ENCODE data around the gene KRTAP20-1. TPM values are rescaled to one million over a fixed set of nuclear protein-coding genes. Genes with fewer than 3 reads are reported as not detected.

The KRTAP20-1 gene
- total RNA-seq: not detected in 2 replicates

DNA sequence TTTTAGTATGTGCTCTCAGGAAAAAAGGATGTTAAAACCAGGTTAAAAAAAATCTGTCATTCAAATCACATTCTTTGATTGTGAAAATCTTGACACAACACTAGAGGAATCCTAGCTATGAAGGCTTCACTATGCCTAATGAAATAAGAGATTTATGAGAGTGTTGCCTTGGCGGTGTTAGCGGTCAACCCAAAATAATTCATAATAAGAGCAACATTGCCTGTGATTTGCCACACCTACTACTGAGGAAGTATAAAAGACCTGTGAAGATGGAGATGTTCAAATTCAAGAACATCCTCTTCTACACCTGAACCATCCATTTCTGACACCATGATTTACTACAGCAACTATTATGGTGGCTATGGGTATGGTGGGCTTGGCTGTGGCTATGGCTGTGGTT, at the start of gene KRTAP20-1:
Gene KRTAP20-1, plus strand, starts transcription at position 301 of the 400 bp plus-strand sequence. Its CDS starts 30 bp downstream, at position 331.

GRCh38 chr21:30590297-30590696, 25.9 kb upstream of the KRTAP20-1 start, which contains the start of gene KRTAP22-2:
Gene KRTAP22-2, minus strand, starts transcription at chr21:30590397.

GRCh38 chr21:30592140-30592539, 24.1 kb upstream of the KRTAP20-1 start, which contains the start of gene KRTAP6-3:
Gene KRTAP6-3, plus strand, starts transcription at chr21:30592440. Its CDS starts 6 bp downstream, at chr21:30592446.

DNA sequence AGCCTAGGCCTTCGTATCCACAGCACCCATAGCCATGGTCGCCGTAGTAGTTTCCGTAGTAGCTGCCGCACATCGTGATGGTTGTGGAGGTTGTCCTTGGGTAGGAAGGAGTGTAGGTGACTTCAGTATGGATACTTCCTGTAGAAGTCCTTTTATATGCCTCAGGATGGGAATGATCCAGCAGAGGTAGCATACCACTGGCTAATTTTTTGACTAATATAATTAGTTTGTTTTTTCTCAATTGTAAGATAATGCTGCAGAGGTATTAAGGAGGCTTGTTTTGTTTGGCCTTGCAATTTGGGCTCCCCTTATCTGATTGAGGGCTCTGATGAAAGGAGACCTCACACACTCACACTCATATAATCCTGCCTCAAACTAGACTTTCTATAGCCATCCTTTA, 17.4 kb upstream of the KRTAP20-1 start, which contains the start of gene KRTAP6-2:
Gene KRTAP6-2, minus strand, starts transcription at position 101 of the 400 bp plus-strand sequence. Its CDS starts 28 bp downstream, at position 73.

GRCh38 chr21:30600787-30601186, 15.4 kb upstream of the KRTAP20-1 start, which contains the start of gene KRTAP22-1:
Gene KRTAP22-1, plus strand, starts transcription at chr21:30601087.

DNA sequence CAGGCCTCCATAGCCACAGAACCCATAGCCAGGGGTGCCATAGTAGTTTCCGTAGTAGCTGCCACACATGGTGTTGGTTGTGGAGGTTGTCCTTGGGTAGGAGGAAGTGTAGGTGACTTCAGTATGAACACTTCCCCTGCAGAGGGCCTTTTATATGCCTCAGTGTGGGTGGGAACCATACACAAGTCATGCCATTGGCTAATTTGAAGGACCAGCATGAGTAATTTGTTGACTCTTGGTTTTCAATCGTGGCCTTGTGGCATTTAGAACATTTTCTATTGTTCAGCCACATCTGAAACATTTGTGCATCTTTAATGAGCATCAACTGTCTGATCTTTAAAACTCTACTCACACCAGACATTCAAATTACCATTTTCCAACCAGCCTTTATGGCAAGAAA, 2.4 kb upstream of the KRTAP20-1 start, which contains the start of gene KRTAP6-1:
Gene KRTAP6-1, minus strand, starts transcription at position 95 of the 400 bp plus-strand sequence. Its CDS starts 26 bp downstream, at position 69.

DNA sequence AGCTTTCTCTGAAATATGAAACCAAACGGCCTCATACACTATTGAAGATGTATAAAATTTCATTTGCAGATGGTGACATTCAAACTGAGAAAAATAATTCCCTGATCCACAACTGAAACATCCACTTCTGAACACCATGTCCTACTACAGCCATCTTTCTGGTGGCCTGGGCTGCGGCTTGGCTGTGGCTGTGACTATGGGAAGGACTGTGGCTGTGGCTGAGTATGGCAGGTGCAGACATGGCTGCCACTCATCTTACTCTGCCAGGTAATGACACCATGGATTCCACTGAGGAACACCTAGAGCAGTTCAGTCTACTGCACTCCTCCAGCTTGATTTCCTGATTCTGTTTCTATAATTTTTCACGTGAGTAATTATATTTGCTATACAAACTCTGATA, 4.3 kb downstream of the KRTAP20-1 start, which contains the start of gene KRTAP20-4:
Gene KRTAP20-4, plus strand, starts transcription at position 106 of the 400 bp plus-strand sequence.

DNA sequence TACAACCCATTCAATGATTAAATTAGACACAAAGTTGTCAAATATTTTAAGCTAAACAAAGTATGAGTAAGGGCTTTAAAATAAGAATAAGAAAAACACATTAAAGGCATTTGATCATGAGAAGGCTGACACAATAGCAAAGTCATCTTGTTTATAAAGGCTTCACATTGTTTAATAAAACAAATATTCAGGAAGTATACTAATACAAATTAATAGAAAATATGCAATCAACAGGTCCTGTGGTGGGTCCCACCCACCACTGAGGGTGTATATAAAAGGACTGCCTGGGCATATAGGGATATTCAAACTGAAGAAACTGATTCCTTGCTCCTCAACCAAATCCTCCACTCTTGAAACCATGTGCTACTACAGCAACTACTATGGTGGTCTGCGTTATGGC, 18.7 kb downstream of the KRTAP20-1 start, which contains the start of gene KRTAP20-2:
Gene KRTAP20-2, plus strand, starts transcription at position 301 of the 400 bp plus-strand sequence. Its CDS starts 58 bp downstream, at position 359.

DNA sequence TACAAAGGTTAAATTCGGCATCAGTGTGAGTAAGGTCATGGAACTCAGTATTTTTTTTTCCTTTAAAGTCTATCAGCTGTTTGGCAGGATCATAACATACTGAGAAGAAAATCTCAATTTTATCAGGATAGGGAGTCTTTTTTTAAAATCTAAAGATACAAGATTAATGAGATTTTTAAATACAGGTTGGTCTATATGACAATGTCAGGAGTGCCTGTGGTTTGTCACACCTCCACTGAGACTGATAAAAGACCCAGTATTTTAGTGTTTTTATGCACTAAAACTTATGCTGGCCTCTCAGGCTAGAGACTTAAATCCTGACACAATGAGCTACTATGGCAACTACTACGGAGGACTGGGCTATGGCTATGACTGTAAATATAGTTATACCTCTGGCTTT, 26.3 kb downstream of the KRTAP20-1 start, which contains the start of gene KRTAP20-3:
Gene KRTAP20-3, plus strand, starts transcription at position 301 of the 400 bp plus-strand sequence.

Small RNAs within 50 kb of the gene (small RNA-seq; reads per million reads assigned to genes)
- gene KRTAP20-1 (not detected), gene KRTAP20-3 (not detected), gene KRTAP20-4 (not detected), gene KRTAP22-1 (not detected), gene KRTAP22-2 (not detected)

Other genes with a start within 250 kb of the KRTAP20-1 start
- gene KRTAP13-2, start 244.2 kb upstream of the KRTAP20-1 start, total RNA-seq: not detected in 2 replicates
- not detected in 2 replicates for gene KRTAP13-1, start 220.4 kb upstream of the KRTAP20-1 start, total RNA-seq
- not detected in 2 replicates for gene KRTAP13-3, start 190.5 kb upstream of the KRTAP20-1 start, total RNA-seq
- not detected in 2 replicates for gene KRTAP13-4, start 186.2 kb upstream of the KRTAP20-1 start, total RNA-seq
- gene KRTAP15-1, start 176.2 kb upstream of the KRTAP20-1 start, total RNA-seq: not detected in 2 replicates
- not detected in 2 replicates for gene KRTAP19-1, start 136.1 kb upstream of the KRTAP20-1 start, total RNA-seq
- not detected in 2 replicates for gene KRTAP19-2, start 129.0 kb upstream of the KRTAP20-1 start, total RNA-seq
- not detected in 2 replicates for gene KRTAP19-3, start 124.4 kb upstream of the KRTAP20-1 start, total RNA-seq
- gene KRTAP19-4, start 119.3 kb upstream of the KRTAP20-1 start, total RNA-seq: not detected in 2 replicates
- gene KRTAP19-5, start 114.3 kb upstream of the KRTAP20-1 start, total RNA-seq: not detected in 2 replicates
- not detected in 2 replicates for gene KRTAP19-6, start 74.6 kb upstream of the KRTAP20-1 start, total RNA-seq
- not detected in 2 replicates for gene KRTAP19-7, start 55.1 kb upstream of the KRTAP20-1 start, total RNA-seq
- gene KRTAP22-2, start 26.0 kb upstream of the KRTAP20-1 start, total RNA-seq: not detected in 2 replicates
- not detected in 2 replicates for gene KRTAP6-3, start 24.0 kb upstream of the KRTAP20-1 start, total RNA-seq
- not detected in 2 replicates for gene KRTAP6-2, start 17.5 kb upstream of the KRTAP20-1 start, total RNA-seq
- not detected in 2 replicates for gene KRTAP22-1, start 15.3 kb upstream of the KRTAP20-1 start, total RNA-seq
- gene KRTAP6-1, start 2.5 kb upstream of the KRTAP20-1 start, total RNA-seq: not detected in 2 replicates
- gene KRTAP20-4, start 4.2 kb downstream of the KRTAP20-1 start, total RNA-seq: not detected in 2 replicates
- not detected in 2 replicates for gene KRTAP20-2, start 18.8 kb downstream of the KRTAP20-1 start, total RNA-seq
- gene KRTAP20-3, start 26.4 kb downstream of the KRTAP20-1 start, total RNA-seq: not detected in 2 replicates
- gene KRTAP21-3, start 102.4 kb downstream of the KRTAP20-1 start, total RNA-seq: not detected in 2 replicates
- gene KRTAP21-2, start 130.8 kb downstream of the KRTAP20-1 start, total RNA-seq: 1.3 TPM in 1 of 2 replicates, not detected in the other
- not detected in 2 replicates for gene KRTAP21-1, start 139.0 kb downstream of the KRTAP20-1 start, total RNA-seq
- gene KRTAP8-1, start 196.8 kb downstream of the KRTAP20-1 start, total RNA-seq: not detected in 2 replicates
- not detected in 2 replicates for gene KRTAP7-1, start 213.3 kb downstream of the KRTAP20-1 start, total RNA-seq